GM23248 (cell line): Measurements from ENCODE around the gene ORM1. TPM values are rescaled to one million over a fixed set of nuclear protein-coding genes. Genes with fewer than 3 reads are reported as not detected.

Source experiments
- DNase-seq: peaks from one replicate; pipeline ENCODE4 v3.0.0-alpha.2; 2015
- H2AFZ ChIP-seq: fragments of 200-600 bp; sonication (generic); 2 replicates; pipeline ENCODE4 v1.6.1; 2016; ENCODE audit warnings: antibody characterized with exemption
- H3F3A ChIP-seq: fragments of 200-600 bp; sonication (generic); 2 replicates; pipeline ENCODE4 v1.6.1; 2016; ENCODE audit warnings: mild to moderate bottlenecking, antibody characterized with exemption, mixed run types; ENCODE audit not compliant: insufficient read depth
- H3K27ac ChIP-seq: fragments of 200-600 bp; sonication (generic); 2 replicates; pipeline ENCODE4 v1.5.1; 2016; ENCODE audit warnings: mild to moderate bottlenecking
- H3K27me3 ChIP-seq: fragments of 200-600 bp; sonication (generic); replicated peaks from 2 replicates; pipeline ENCODE4 v1.6.1; 2016; ENCODE audit warnings: mild to moderate bottlenecking; ENCODE audit not compliant: insufficient read depth
- H3K36me3 ChIP-seq: fragments of 200-600 bp; sonication (generic); 2 replicates; pipeline ENCODE4 v1.6.1; 2016; ENCODE audit warnings: low read depth, mild to moderate bottlenecking
- H3K4me1 ChIP-seq: fragments of 200-600 bp; sonication (generic); 2 replicates; pipeline ENCODE4 v1.6.1; 2016; ENCODE audit warnings: mild to moderate bottlenecking; ENCODE audit not compliant: insufficient read depth
- H3K4me2 ChIP-seq: fragments of 200-600 bp; sonication (generic); one replicate; pipeline ENCODE4 v1.6.1; 2016; ENCODE audit warnings: mild to moderate bottlenecking; ENCODE audit not compliant: unreplicated experiment
- H3K4me3 ChIP-seq: fragments of 200-600 bp; sonication (generic); 2 replicates; pipeline ENCODE4 v1.5.1; 2016; ENCODE audit warnings: mild to moderate bottlenecking
- H3K79me2 ChIP-seq: fragments of 200-600 bp; sonication (generic); 2 replicates; pipeline ENCODE4 v1.6.1; 2016; ENCODE audit warnings: mild to moderate bottlenecking; ENCODE audit not compliant: insufficient read depth
- H3K9ac ChIP-seq: fragments of 200-600 bp; sonication (generic); 2 replicates; pipeline ENCODE4 v1.6.1; 2016; ENCODE audit warnings: mild to moderate bottlenecking
- H3K9me2 ChIP-seq: fragments of 200-600 bp; sonication (generic); 2 replicates; pipeline ENCODE4 v1.6.1; 2016; ENCODE audit warnings: mixed run types, mild to moderate bottlenecking, moderate library complexity; ENCODE audit not compliant: insufficient read depth
- H3K9me3 ChIP-seq: fragments of 200-600 bp; sonication (generic); one replicate; pipeline ENCODE4 v1.6.1; 2017; ENCODE audit warnings: low read depth
- H4K20me1 ChIP-seq: fragments of 200-600 bp; sonication (generic); 2 replicates; pipeline ENCODE4 v1.6.0; 2016; ENCODE audit not compliant: insufficient read depth
- EZH2 ChIP-seq: fragments of 200-600 bp; sonication (generic); IDR thresholded peaks from 2 replicates; pipeline ENCODE4 v1.6.1; 2018; ENCODE audit warnings: antibody characterized with exemption, mild to moderate bottlenecking; ENCODE audit not compliant: insufficient read depth, poor library complexity, severe bottlenecking
- EZH2phosphoT487 ChIP-seq: fragments of 200-600 bp; sonication (generic); IDR thresholded peaks from 2 replicates; pipeline ENCODE4 v1.6.1; 2018; ENCODE audit warnings: antibody characterized with exemption, moderate library complexity, mild to moderate bottlenecking, low read depth; ENCODE audit not compliant: insufficient read depth
- WGBS, 2 experiments: methylation state at CpG; one replicate each; pipeline ENCODE4 v1.1.6; 2015 to 2017; ENCODE audit warnings: low lambda C conversion rate in 2 of 2, low coverage in 1 of 2; ENCODE audit errors: missing lambda C conversion rate in 2 of 2; 5-methylcytosine and 5-hydroxymethylcytosine counted together
- in situ Hi-C: fragments of 300-500 bp; cut with MboI; formaldehyde crosslinking; loops from 2 replicates; pipeline ENCODE4 v1.15.0; 2020
- polyA plus RNA-seq: library from polyadenylated mRNA; unstranded; fragments of >200 nt; fragmentation: Nextera tagmentation; extraction: Ambion mirVana; gene quantifications from 2 replicates; pipeline ENCODE4 v1.2.1, GENCODE V29; 2016
- total RNA-seq: library from RNA; depleted of rRNA; stranded (reverse); fragments of >200 nt; shearing (Covaris generic); gene quantifications from 2 replicates; pipeline ENCODE4 v1.2.3, GENCODE V29; 2014

ORM1 gene
- total and polyA plus RNA-seq, 2 experiments from 2014 or later, result not detected

DNA sequence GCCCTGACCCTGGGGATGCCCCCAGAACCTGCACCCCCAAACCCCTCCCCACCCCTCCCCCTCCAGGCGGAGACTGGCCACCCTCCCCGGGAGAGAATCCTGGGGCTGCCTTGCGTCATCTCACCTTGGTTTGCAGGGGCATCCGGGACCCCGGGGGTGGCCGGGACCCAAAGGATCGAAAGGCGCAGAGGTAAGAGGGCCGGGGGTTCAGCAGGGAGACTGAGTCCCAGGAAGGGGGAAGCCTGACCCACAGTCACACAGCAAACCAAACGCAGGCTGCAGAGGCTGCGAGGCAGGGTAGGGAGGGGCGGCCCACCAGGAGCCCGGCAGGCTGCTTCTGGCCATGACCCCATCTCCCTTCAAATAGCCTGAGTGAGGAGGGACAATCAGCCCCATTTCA, 33.8 kb upstream of the ORM1 start:
- TF ChIP-seq EZH2phosphoT487 (no peak), EZH2 (no peak)
- Histone ChIP-seq H3K36me3 (peaks cover 8% of the 10 kb centered on the region), H3K79me2 (no peaks in the 10 kb centered on the region), H4K20me1 (no peaks in the 10 kb centered on the region), H2AFZ (no peak overlapping the region), H3K4me2 (no peak overlapping the region), H3K4me3 (no peak overlapping the region), H3K9ac (no peak overlapping the region), H3K9me3 (no peaks in the 10 kb centered on the region), H3K9me2 (no peaks in the 10 kb centered on the region), H3K27me3 (no peaks in the 10 kb centered on the region), H3K27ac (no peak overlapping the region), H3F3A (0 out of 2 replicates have a peak, but pooled peaks cover 5% of the 10 kb centered on the region), H3K4me1 (peaks cover 11% of the 10 kb centered on the region)
- in situ Hi-C loops, result loop anchor here (10.0 kb wide), 1 partner anchor 184 kb away; no protein-coding TSS in a partner anchor
- WGBS, 2 experiments, result 90 to 94% methylated on average over 12 to 13 of the region's 13 CpGs
- no peak for DNase-seq

DNA sequence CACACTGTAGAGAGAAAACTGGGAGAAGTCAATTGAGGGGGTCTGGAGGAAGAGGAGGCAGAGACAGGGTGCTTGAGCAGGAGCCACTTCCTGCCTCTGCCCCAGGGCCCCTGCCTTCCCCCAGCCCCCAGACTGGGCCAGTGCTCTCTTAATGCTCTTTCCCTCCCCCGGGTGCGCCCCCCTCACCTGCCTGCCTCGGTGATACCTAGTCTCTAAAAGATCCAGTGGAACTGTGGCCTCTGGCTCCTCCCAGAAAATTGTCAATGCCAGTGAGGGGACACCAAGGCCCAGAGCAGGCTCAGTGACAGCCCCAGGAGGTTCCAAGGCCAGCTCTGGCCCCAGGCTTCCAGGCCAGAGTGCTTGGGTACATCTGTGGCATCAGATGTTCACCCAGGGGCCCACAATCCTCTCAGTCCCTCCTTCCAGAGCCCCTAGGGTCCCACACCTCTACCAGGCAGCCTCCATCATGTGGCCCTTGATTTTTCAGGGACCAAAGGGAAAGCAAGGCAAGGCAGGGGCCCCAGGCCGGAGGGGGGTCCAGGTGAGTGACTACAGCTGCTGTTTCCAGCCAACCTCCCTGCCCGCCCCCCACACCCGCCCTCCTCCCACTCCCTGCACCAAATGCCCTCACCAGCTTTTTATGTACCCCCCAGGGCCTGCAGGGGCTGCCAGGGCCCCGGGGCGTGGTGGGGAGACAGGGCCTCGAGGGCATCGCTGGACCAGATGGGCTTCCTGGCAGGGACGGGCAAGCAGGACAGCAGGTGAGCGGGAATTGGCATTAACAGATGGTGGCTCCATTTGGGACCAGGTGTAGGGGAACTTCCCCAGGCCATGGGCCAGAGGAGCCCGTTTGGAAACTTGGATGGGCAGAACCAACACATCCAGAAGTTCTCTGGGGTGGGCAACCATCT, 33.1 kb upstream of the ORM1 start:
- Histone ChIP-seq H2AFZ (no peak overlapping the region), H3K4me3 (no peak overlapping the region), H3K9ac (no peak overlapping the region), H3K79me2 (no peaks in the 10 kb centered on the region), H3K4me2 (no peak overlapping the region), H3F3A (0 out of 2 replicates have a peak, but pooled peaks cover 4% of the 10 kb centered on the region), H3K9me3 (no peaks in the 10 kb centered on the region), H3K27me3 (no peaks in the 10 kb centered on the region), H3K36me3 (peaks cover 15% of the 10 kb centered on the region), H3K4me1 (peaks cover 11% of the 10 kb centered on the region), H4K20me1 (no peaks in the 10 kb centered on the region), H3K27ac (no peak overlapping the region), H3K9me2 (no peaks in the 10 kb centered on the region)
- no peak for DNase-seq
- TF ChIP-seq EZH2, result no peak
- TF ChIP-seq EZH2phosphoT487, result no peak
- 90 to 96% methylated on average over 8 to 13 of the region's 13 CpGs for WGBS, 2 experiments
- in situ Hi-C loops, result loop anchor here (10.0 kb wide), 1 partner anchor 185 kb away; no protein-coding TSS in a partner anchor

DNA sequence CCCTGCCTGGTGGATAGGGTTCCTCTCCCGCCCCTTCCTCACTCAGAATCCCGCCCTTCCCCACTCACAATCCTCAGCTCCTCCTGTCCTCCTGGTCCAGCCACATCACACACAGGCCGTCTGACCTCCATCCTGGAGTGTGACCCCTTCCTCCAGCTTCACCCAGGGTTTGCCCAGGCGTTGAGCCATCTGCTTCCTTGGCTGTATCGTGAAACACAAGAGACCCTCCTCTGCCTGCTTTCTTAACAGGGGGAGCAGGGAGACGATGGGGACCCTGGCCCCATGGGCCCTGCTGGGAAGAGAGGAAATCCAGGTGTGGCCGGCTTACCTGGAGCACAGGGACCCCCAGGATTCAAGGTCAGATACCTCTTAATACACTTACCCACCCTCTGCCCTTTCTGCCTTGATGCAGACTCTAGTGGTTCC, 32.3 kb upstream of the ORM1 start:
- peaks cover 6% of the 10 kb centered on the region for H3K4me1 ChIP-seq
- H2AFZ ChIP-seq, result no peak overlapping the region
- H3K79me2 ChIP-seq, result no peaks in the 10 kb centered on the region

DNA sequence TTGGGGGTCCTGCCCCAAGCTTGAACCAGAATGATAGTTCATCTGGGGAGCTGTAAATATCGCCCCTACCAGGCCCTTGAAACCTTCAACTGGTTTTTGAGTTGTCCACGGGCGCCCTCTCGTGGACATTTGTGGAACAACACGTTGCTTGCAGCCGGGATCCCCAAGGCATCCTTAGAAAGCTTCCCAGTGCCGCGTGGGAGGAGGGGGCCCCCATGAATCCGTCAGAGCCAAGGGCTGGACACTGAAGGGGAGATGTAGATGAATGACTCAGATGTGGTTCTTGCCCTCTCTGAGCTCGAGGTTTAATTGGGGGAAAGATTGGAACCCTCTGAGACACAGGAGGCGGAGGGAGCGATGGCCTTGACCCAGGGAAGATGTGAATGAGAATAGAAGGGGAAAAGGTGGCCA, 31.8 kb upstream of the ORM1 start:
- H3K36me3 ChIP-seq, result peaks cover 26% of the 10 kb centered on the region
- in situ Hi-C loops, result no loop called here
- no peaks in the 10 kb centered on the region for H4K20me1 ChIP-seq
- H3F3A ChIP-seq, result no peaks in the 10 kb centered on the region
- no peak overlapping the region for H2AFZ ChIP-seq
- no peaks in the 10 kb centered on the region for H3K9me2 ChIP-seq
- TF ChIP-seq EZH2 (no peak), EZH2phosphoT487 (no peak)
- no peak overlapping the region for H3K27ac ChIP-seq
- H3K27me3 ChIP-seq, result no peaks in the 10 kb centered on the region
- no peak overlapping the region for H3K4me2 ChIP-seq
- no peak overlapping the region for H3K4me3 ChIP-seq
- 17 to 18% methylated on average over 12 of the region's 12 CpGs for WGBS, 2 experiments
- no peaks in the 10 kb centered on the region for H3K79me2 ChIP-seq
- no peak overlapping the region for H3K9ac ChIP-seq
- peaks cover under 1% of the 10 kb centered on the region; the same call in 1 of the 2 replicates for H3K4me1 ChIP-seq
- DNase-seq, result peak; percentile 65
- H3K9me3 ChIP-seq, result no peaks in the 10 kb centered on the region

More for the DNA sequence above, 32.3 kb upstream of the ORM1 start:
- Histone ChIP-seq H3K9ac (no peak overlapping the region), H4K20me1 (no peaks in the 10 kb centered on the region), H3K4me2 (no peak overlapping the region), H3K9me3 (no peaks in the 10 kb centered on the region), H3K4me3 (no peak overlapping the region), H3K27me3 (no peaks in the 10 kb centered on the region), H3F3A (no peaks in the 10 kb centered on the region), H3K36me3 (peaks cover 22% of the 10 kb centered on the region), H3K27ac (no peak overlapping the region), H3K9me2 (no peaks in the 10 kb centered on the region)
- no peak for DNase-seq
- WGBS, 2 experiments, result 61 to 64% methylated on average over 7 of the region's 7 CpGs
- in situ Hi-C loops, result no loop called here
- TF ChIP-seq EZH2phosphoT487 (no peak), EZH2 (no peak)
